ENCODE measurements around the gene CAND2.
"Not testable (repeated sequence)": the region's sequence is repeated elsewhere in the genome, so short reads cannot be mapped to it uniquely, and the experiment has no call there.

CAND2 gene

GRCh38 chr3:12866836-12867235 lies 70.4 kb downstream of the CAND2 start:
- DNase-seq, result no peak

- peak; percentile 20 for DNase-seq
Observed at GRCh38 chr3:12868039-12869034, 71.9 kb downstream of the CAND2 start.

GRCh38 chr3:12869035-12869621 lies 72.6 kb downstream of the CAND2 start:
- DNase-seq, result no peak

DNA sequence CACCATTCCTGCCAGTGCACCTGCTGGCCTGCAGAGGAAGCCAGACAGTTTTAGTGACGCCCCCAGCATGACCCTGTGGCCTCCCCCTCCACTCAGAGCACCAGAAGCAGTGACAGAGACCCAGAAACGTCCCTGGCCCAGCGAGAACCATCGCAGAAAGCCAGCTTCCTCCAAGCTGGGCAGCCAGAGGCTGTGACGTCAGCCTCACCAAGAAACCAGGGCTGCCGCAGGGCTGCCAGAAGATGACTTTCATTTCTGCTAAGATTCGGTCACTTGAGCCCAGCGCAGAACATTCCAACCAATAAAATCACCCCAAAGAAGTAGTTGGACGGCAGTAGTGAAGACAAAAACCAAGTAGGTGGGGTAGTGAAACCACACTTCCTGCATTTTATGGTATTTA lies 74.5 kb downstream of the CAND2 start:
- DNase-seq, result no peak

DNA sequence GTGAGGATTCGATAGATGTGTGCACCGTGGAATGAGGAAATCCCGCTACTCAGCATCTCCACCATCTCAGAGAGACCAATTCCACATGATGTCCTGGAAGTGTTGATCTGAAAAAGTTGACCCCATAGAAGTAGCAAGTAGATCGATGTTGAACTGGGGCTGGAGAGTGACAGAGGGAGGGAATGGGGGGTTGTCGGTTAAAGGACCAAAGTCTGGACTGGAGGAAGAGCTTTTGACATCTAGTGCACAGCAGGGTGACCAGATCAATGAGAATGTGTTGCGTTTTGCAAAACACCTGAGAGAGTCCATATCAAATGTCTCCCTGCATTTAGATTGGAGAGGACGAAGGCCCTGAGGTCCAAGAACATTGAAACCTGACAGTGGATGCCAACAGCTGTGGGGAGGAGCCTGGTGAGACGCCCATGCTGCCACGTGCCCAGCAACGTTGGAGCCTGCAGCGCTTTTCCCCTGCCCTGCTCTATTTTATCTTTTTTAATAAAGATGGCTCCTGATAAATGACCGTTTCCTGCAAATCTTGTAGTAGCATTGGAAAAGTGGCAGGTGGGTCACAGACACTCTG lies 75.0 kb downstream of the CAND2 start:
- DNase-seq, result no peak

- DNase-seq, result no peak
Observed at GRCh38 chr3:12875857-12876836, 79.7 kb downstream of the CAND2 start.

DNA sequence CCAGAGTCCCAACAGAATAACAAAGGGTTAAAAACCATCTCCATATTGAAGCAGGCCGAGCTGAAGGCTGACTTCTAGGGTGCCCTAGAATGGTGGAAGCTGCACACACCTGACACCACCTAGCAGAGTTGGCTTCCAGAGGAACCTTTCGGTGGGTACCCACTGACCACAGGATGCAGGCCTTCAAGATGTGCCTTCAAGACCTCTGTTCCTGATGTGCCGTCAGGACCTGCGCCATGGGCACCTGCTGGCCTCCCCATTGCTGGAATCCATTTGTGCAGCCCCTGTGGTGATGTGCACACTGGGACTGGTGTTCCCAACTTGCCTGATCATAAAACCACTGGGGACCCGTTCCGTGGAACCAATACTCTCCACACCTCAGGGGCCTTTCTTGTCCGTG lies 80.6 kb downstream of the CAND2 start:
- DNase-seq, result no peak

GRCh38 chr3:12878141-12878574 lies 81.7 kb downstream of the CAND2 start:
- no peak for DNase-seq

DNA sequence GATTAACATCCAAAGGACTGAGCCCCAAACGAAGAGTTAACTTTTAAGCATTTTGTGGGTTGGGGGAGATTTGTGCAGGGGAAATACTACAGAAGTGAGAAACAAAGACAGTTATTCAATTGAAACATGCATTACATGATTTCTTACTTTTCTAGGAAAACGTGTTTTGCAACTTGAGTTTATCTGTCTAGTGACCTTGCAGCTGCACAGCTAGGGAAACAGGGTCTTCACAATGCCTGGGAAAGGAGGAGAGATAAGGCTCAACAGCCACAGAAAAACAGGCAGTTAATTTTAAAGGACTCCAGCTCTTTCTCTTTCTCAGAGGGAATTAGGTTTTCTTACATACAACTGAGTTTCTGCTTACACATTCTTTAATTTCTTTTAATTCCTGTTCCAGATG lies 82.3 kb downstream of the CAND2 start:
- DNase-seq, result not testable (repeated sequence)

GRCh38 chr3:12879191-12879815 lies 82.8 kb downstream of the CAND2 start:
- no peak for DNase-seq

GRCh38 chr3:12881858-12882257 lies 85.4 kb downstream of the CAND2 start:
- DNase-seq, result not testable (repeated sequence)

- no peak for DNase-seq
Observed at GRCh38 chr3:12882336-12883310, 86.1 kb downstream of the CAND2 start.

DNA sequence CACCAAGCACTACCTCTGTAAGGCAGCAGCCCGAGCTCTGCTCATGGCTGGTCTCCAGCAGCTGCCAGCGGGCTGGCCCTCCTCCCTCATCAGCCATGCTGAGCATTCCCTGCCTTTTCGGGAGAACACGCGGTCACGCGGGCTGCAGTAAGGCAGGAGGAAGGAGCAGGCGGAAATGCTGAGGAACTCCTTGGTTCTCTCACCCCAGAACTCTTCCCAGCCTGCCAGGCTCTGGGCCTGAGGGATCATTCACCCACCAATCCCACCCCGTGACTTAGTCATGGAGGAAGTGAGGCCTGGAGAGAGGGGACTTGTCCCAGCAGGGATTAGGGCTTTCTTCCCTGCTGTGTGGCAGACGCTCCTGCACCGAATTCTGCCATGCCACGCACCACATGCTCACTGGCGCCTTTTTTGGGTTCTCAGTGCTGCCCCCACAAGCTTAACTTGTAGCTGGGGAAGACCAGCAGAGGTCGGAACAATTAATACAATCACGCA lies 87.8 kb downstream of the CAND2 start:
- no peak for DNase-seq

Data from NCI-H748 treated with DMSO at 0.1 percent for 48 hours (cell line).